MM.1S (cell line): ENCODE measurements around the gene PROK1.

Experiments
- DNase-seq: peaks from one replicate; pipeline ENCODE4 v3.0.0-alpha.2; 2015
- H2AFZ ChIP-seq: fragments of 300-600 bp; sonication (generic); 2 replicates; pipeline ENCODE4 v1.6.0; 2016; ENCODE audit warnings: antibody characterized with exemption, low read length
- H3F3A ChIP-seq: fragments of 300-600 bp; sonication (generic); 2 replicates; pipeline ENCODE4 v1.6.1; 2016; ENCODE audit warnings: mild to moderate bottlenecking, antibody characterized with exemption, low read length, moderate library complexity, mixed read lengths; ENCODE audit not compliant: insufficient read depth
- H3K27ac ChIP-seq: fragments of 300-600 bp; sonication (generic); 2 replicates; pipeline ENCODE4 v1.5.1; 2016; ENCODE audit warnings: mild to moderate bottlenecking, low read length
- H3K27me3 ChIP-seq: fragments of 300-600 bp; sonication (generic); replicated peaks from 2 replicates; pipeline ENCODE4 v1.6.0; 2016; ENCODE audit warnings: low read length; ENCODE audit not compliant: insufficient read depth
- H3K36me3 ChIP-seq: fragments of 300-600 bp; sonication (generic); replicated peaks from 2 replicates; pipeline ENCODE4 v1.6.1; 2016; ENCODE audit warnings: mild to moderate bottlenecking, low read length, mixed read lengths; ENCODE audit not compliant: insufficient read depth
- H3K4me1 ChIP-seq: fragments of 300-600 bp; sonication (generic); 2 replicates; pipeline ENCODE4 v1.6.1; 2016; ENCODE audit warnings: low read length, mixed read lengths
- H3K4me2 ChIP-seq: fragments of 300-600 bp; sonication (generic); 2 replicates; pipeline ENCODE4 v1.6.0; 2016; ENCODE audit warnings: low read depth, low read length
- H3K4me3 ChIP-seq: fragments of 300-600 bp; sonication (generic); 2 replicates; pipeline ENCODE4 v1.5.1; 2016; ENCODE audit warnings: low read length, mixed read lengths
- H3K79me2 ChIP-seq: fragments of 300-600 bp; sonication (generic); 2 replicates; pipeline ENCODE4 v1.6.1; 2016; ENCODE audit warnings: mixed run types, low read length, mixed read lengths
- H3K9ac ChIP-seq: fragments of 300-600 bp; sonication (generic); 2 replicates; pipeline ENCODE4 v1.6.1; 2016; ENCODE audit warnings: low read length, mixed read lengths
- H3K9me2 ChIP-seq: fragments of 300-600 bp; sonication (generic); replicated peaks from 2 replicates; pipeline ENCODE4 v1.6.1; 2016; ENCODE audit warnings: mild to moderate bottlenecking, low read length, mixed read lengths; ENCODE audit not compliant: insufficient read depth
- H3K9me3 ChIP-seq: fragments of 300-600 bp; sonication (generic); replicated peaks from 2 replicates; pipeline ENCODE4 v1.6.1; 2016; ENCODE audit warnings: mild to moderate bottlenecking, low read length, mixed read lengths; ENCODE audit not compliant: insufficient read depth
- H4K20me1 ChIP-seq: fragments of 300-600 bp; sonication (generic); 2 replicates; pipeline ENCODE4 v1.6.1; 2016; ENCODE audit warnings: mild to moderate bottlenecking, low read length, moderate library complexity, mixed read lengths; ENCODE audit not compliant: insufficient read depth
- CTCF ChIP-seq: fragments of 300-600 bp; sonication (generic); IDR thresholded peaks from 2 replicates; pipeline ENCODE4 v1.5.1; 2016; ENCODE audit warnings: antibody characterized with exemption, low read length, mixed read lengths
- EZH2 ChIP-seq: fragments of 300-600 bp; sonication (generic); optimal IDR thresholded peaks from 2 replicates; pipeline ENCODE3; 2017; ENCODE audit warnings: low read depth, mild to moderate bottlenecking, antibody characterized with exemption, low read length, mixed read lengths
- EZH2phosphoT487 ChIP-seq: fragments of 300-600 bp; sonication (generic); IDR thresholded peaks from 2 replicates; pipeline ENCODE4 v1.6.1; 2018; ENCODE audit warnings: antibody characterized with exemption, low read length

The PROK1 gene

DNA sequence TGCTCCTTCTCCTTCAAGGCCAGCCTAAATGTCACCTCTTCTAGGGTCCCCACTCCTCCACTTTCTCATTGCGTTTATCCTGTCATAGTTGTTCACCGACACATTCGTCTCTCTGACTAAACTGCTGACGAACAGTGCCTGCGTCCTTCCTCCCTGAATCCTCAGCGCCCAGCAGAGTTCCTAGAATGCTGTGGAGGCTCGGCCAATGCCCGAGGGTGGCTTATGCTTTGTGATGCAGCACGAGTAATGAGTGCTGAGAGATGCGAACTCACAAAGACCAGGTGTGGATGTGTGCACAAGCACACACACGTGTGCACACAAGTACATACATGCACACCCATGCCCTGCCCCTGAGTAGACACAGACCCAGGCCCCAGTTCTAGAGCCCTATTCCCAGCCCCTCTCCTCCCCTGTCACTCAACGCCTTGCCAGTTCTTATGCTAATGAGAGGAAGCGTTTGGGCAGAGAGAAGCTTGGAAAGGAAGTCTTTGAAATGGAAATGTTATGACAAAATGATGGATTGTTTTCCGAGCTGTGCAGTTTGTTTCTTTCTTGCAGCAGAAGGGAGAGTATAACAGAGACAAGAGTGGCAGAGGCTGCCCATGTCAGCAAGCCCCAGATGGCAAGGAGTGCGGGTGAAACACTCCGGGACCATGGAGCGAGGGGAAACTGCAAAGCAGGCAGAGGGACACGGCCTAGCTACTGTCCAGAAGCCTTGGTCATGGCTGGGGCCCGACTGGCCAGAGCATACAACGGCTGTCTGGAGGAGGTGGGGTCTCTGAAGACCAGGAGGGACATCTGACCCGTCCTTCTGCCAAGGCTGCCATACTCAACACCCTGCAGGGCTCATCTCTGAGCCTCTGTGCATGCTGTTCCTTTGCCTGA, 43.8 kb downstream of the PROK1 start:
- H3K9me3 ChIP-seq = no peaks in the 10 kb centered on the region
- DNase-seq = no peak
- no peaks in the 10 kb centered on the region for H3K4me1 ChIP-seq
- no peak overlapping the region for H3K4me3 ChIP-seq
- H3K79me2 ChIP-seq = no peaks in the 10 kb centered on the region
- no peak overlapping the region for H2AFZ ChIP-seq
- no peaks in the 10 kb centered on the region for H3K27me3 ChIP-seq
- no peak overlapping the region for H3K27ac ChIP-seq
- no peak overlapping the region for H3K4me2 ChIP-seq
- H4K20me1 ChIP-seq = no peaks in the 10 kb centered on the region
- no peaks in the 10 kb centered on the region for H3K36me3 ChIP-seq
- H3K9me2 ChIP-seq = no peaks in the 10 kb centered on the region
- H3F3A ChIP-seq = no peaks in the 10 kb centered on the region
- no peak overlapping the region for H3K9ac ChIP-seq
- no peak for TF ChIP-seq EZH2
- no peak for TF ChIP-seq CTCF
- no peak for TF ChIP-seq EZH2phosphoT487

GRCh38 chr1:110495926-110496600, 45.1 kb downstream of the PROK1 start:
- Histone ChIP-seq H3K79me2 (no peaks in the 10 kb centered on the region), H3K9ac (no peak overlapping the region), H3K4me1 (no peaks in the 10 kb centered on the region), H3K9me3 (no peaks in the 10 kb centered on the region), H2AFZ (no peak overlapping the region), H3K9me2 (no peaks in the 10 kb centered on the region), H3K4me3 (no peak overlapping the region), H3K27me3 (no peaks in the 10 kb centered on the region), H3K27ac (no peak overlapping the region), H3F3A (no peaks in the 10 kb centered on the region), H3K36me3 (no peaks in the 10 kb centered on the region), H4K20me1 (no peaks in the 10 kb centered on the region), H3K4me2 (no peak overlapping the region)
- DNase-seq = peak; percentile 53
- peak; percentile 73 for TF ChIP-seq CTCF
- TF ChIP-seq EZH2 = no peak
- no peak for TF ChIP-seq EZH2phosphoT487

GRCh38 chr1:110498270-110498669, 47.3 kb downstream of the PROK1 start:
- Histone ChIP-seq H3K27ac (no peak overlapping the region), H3K9ac (no peak overlapping the region), H2AFZ (no peak overlapping the region), H3K4me3 (no peak overlapping the region), H3K79me2 (no peaks in the 10 kb centered on the region), H4K20me1 (no peaks in the 10 kb centered on the region), H3K36me3 (no peaks in the 10 kb centered on the region), H3K4me2 (no peak overlapping the region), H3K9me2 (no peaks in the 10 kb centered on the region), H3K4me1 (no peaks in the 10 kb centered on the region), H3K27me3 (no peaks in the 10 kb centered on the region), H3K9me3 (no peaks in the 10 kb centered on the region), H3F3A (no peaks in the 10 kb centered on the region)
- TF ChIP-seq EZH2phosphoT487 (no peak), CTCF (no peak), EZH2 (no peak)
- DNase-seq = no peak
